GM21423 (cell line): ENCODE data around the gene CYP3A7.
"Not testable (repeated sequence)": the region's sequence is repeated elsewhere in the genome, so short reads cannot be mapped to it uniquely, and the experiment has no call there.

Experiments
- ATAC-seq: cut with Tn5 transposase; IDR thresholded peaks from one replicate; pipeline ENCODE4 v1.9.1; 2021; ENCODE audit warnings: mild to moderate bottlenecking, moderate library complexity; ENCODE audit not compliant: unreplicated experiment

CYP3A7 gene

DNA sequence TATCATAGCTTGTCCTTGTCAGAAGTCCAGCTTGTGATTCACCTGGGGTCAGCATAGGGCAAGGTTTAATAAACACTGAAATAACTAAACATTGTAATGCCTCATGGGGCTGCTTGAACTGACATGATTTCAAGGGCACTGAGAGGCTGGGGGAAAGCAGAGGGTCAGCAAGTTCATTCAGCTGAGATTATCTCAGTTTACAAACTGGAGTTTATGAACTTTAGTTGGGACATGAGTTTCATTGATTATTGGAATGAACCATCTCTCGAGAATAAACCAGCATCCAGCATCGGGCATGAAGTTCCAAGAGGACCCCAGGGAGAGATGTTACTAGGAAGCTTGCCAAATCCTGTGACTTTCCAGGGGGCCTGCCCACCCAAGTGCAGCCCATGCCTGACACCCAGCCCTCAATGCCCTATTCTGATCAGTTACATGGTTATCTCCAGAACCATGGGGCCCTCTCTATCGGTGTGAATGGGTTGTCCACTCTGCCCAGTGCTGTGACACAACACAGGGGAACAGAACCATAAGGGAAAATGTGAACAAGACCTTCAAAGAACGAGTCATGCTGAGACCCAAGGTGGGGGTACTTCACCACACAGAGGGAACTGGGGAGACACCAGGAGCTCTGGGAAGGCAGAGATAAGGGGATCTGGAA lies 7.9 kb upstream of the CYP3A7 start:
- no peak for ATAC-seq

DNA sequence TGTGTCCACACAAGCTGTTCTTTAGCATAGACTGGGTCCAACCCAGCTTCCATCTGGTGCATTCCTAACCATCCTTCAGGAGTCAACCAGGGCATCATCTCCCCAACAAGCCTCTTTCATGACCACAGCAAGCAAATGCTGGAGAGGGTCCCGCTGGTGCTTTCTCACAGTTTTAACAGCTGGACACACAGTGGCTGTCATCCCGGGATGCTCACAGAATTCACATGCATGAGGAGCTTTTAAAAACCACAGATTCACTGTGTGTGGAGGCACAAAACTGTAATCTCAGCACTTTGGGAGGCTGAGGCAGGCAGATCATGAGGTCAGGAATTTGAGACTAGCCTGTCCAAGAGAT lies 6.4 kb upstream of the CYP3A7 start:
- ATAC-seq: no peak

DNA sequence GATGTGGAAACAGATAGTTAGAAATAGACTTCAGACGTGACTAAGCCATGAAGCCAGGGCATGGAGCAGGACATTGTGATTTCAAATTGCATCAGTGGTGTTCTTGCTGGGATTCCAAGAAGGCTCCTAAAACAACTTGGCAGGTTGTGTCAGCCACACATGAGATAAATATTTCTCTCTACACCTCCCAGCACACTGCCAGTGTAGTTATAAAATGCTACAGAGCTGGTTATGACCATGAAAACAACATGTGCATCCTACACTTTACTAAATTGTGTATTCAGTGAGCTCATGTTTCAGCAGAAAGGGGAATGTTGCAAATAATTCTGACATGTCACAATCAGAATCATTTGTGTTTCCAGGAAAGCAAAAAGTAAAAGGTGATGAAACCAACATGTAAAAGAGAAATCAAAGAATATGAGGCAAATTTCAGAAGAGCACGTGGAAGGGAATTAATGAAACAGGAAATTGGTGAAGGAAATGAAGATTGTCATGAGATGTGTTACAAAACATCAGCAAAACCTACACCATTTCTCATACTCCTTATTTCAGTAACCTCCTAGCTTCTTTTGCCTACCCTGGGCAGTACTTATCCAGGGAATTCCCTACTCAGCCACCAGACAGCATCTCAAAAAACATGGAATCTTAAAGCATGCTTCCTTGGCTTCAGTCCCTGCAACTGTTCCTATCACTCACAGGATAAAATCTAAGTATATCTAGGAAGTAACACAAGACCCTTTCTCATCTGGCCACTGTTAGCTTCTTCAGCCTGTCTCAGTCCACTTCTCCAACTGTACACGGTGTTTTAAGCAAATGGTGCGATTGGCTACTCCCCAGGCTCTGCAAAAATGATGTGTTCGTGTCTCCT lies 5.8 kb upstream of the CYP3A7 start:
- ATAC-seq: no peak

DNA sequence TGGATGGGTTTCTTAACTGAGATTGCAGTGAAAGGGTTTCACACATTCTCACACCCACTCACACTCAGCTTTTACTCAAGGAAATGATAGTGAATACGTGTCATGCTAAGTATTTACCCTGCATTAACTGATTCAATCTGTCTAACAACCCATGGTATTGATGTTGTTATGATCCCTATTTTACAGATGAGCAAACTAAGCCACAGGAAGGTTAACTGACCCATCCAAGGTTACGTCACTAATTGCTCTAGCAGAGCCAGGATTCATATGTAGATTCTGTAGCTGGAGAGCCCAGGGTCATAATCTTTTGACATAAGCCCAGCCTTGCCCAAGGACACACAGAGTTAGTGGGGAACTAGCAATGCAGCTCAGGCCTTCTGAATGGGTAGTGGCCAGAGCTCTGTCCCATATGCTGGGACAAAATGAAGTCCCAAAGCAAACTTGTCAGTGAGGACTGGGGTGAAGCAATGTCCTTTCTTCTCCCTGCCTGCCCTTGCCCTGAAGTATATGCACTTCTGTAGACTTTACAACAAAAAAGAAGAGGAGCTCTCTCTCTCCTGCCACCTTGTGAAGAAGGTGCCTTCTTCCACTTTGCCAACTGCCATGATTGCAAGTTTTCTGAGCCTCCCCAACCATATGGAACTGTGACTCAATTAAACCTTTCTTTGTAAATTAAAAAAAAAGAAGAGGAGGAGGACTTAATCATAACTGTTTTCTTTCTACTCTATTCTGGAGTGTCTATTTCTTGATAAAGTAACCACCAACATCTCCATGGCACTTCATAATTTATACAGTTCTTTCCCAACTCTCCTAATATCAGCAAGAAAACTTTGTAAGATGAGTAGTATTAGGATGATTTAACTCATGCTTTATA lies 4.9 kb upstream of the CYP3A7 start:
- ATAC-seq: no peak

DNA sequence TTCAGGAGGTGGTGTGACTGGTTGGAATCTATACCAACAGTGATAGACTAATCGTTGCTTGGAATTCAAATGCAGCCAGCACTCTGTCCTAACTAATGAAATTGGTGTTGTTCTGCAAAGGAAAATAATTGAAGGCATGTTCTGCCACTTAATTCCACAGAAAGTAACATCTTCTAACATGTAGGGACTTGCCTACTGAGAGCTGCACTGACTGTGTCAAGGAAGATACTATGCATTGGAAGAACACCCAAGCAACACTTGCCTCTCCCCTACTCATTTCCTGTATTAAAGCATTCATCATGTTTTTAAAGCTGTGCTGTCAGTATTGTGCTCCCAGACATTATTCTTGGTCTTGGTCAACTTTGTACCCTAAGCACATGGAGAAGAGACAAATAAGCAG lies 2.7 kb upstream of the CYP3A7 start:
- no peak for ATAC-seq

DNA sequence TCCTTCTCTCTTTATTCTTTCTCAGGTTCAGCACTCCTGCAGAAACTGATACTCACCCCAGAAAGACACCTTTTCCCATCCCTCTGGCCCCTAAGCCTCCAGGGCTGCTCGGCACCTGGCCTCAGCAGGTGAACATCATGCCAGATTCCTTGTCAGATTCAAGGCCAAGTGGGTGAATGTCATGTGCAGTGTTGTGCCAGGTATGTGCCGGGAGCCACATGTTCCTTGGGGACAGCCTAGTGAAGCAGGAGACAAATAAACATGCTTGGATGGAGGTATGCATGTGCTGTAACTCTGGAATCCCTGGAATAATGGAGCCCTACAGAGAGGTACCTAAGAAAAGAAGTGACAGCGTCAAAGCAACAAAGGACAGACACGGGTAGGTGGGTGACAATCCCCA lies 1.7 kb upstream of the CYP3A7 start:
- not testable (repeated sequence) for ATAC-seq

DNA sequence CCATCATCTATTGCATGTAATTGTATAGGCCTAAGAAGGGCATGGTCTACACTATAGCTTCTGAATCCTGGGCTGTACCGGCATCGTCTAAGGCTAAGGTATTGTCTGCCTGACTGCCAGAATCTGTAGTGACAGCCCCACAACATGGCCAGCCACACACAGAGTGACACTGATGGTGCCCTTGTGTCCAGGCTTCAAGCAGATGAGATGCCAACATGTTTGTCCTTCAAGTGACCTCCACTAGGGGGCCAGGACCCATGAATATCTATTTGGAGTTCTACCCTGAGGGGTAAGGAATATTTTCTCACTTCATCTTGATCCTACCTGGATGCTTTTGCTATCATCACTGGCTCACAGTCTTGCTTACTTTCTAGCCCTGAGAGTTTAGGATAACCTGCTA lies 1.5 kb downstream of the CYP3A7 start:
- no peak for ATAC-seq

DNA sequence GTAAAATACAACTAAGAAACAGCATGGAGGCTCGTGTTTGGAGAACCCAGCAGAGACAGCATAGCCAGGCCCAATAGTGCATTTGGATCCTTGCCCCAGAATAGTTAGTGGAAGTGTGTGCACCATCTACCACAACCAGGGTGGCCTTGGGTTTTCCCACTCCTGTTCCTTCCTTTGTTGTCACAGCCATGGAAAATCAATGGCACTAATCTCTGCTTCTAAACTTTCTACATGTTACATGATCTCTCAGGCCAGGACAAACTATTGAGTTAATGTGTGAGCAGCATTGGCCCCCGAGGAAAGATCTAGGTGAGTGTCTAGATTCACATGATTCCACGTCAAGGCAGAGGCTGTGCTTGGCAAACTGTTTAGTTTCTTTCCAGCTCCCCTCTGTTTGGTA lies 2.0 kb downstream of the CYP3A7 start:
- ATAC-seq: no peak

DNA sequence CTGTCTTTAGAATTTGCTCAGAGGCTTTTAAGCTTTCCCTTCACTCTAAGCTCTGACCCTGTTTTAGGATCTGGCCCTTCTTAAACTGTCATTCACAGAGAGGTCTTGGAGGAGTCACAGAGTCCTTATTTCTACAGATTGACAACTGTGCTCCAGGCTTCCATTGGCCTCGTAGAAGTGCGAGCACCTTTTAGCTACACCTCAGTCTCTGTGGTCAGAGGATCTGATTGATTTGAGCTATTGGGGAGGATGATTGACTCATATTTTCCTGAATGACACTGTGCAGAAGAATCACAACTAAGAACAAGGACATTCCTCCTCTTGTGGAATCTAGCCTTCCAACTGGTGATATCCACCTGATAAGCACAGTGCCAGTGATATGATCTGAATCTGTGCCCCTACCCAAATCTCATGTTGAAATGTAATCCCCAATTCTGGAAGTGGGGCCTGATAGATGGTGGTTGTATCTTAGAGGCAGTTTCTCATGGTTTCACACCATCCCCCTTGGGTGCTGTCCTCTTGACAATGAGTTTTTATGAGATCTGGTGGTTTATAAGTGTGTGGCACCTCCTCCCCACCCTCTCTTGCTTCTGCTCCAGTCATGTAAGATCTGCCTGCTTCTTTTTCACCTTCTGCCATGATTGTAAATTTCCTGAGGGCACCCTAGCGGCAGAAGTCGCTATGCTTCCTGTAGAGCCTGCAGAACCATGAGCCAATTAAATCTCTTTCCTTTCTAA lies 3.2 kb downstream of the CYP3A7 start:
- no peak for ATAC-seq

DNA sequence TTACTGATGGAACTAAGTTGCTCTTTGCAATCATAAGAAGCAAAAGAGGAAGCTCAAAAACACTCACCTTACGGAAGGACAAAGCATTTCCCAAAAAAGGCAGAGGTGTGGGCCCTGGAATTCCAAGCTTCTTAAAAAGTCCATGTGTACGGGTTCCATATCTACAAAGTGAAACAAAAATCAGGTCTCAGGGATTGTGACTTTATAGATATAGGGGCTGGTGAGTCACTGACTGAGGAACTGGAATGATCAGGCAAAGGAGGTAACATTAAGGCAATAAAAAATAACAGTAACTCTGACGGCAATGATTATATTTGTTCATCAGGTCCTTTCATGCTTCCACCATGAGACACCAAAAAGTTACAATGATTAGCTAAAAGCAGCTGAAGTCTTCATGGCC lies 4.0 kb downstream of the CYP3A7 start:
- no peak for ATAC-seq

DNA sequence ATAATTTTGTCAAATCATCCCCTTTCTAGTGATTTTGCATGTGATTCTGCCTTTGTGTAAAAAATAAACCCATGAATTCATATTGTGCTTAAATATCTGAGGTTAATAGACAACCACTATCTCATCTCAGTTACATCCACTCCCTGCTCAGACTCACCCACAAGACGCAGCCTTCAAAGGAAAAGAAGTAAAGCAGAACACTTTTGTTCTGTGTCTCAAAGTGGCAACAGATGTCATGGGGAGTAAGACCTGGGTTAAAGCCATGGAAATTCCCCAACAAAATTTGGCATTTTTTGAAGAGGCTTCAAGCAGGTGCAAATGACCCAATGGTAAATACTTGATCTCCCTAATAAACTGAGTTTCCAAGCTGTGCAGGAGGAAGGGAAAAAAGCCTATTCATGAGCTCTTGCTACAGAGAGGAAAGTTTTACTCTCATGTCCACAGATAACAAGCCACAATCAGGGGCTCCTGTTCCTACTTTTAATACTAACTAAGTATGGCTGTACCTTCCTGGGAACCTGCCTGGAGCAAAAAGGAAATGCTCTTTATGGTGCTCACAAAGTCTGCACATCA lies 4.7 kb downstream of the CYP3A7 start:
- ATAC-seq: no peak

DNA sequence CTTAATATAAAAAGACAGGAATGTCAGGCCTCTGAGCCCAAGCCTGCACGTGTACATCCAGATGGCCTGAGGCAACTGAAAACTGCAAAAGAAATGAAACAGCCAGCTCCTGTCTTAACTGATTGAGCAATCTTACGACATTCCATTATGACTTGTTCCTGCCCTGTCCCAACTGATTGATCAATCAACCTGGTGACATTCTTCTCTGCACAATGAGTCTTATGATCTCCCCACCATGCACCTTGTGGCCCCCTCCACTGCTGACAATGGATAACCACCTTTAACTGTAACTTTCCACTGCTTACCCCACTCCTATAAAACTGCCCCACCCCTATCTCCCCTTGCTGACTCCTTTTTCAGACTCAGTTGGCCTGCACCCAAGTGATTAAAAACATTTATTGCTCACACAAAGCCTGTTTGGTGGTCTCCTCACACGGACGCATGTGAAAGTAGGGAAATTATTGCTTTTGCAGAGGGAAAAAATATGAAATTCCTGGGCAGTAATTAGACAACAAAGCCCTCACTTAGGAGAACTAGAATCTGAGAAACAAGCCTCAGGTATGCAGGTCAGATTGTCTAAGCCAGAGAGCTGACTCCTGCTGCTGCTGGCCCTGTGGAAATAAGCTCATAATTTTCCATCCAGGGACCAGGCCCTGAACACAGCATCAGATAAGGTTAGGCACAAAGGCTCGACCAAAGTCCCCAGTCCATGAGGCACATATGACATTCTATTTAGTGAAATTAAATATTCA lies 5.3 kb downstream of the CYP3A7 start:
- ATAC-seq: no peak

DNA sequence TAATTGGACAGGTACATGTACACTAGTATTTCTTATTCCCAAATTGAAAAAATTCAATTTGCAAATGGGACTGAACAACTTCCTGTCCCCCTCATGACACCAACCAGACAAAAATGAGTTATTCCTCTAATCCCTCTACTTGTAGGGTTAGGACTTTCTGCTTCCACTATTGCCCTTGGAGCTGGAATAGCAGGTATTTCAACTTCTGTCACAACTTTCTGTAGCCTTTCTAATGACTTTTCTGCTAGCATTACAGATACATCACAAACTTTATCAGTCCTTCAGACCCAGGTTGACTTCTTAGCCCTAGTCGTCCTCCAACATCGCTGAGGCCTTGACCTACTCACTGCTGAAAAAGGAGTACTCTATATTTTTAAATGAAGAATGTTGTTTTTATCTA lies 6.4 kb downstream of the CYP3A7 start:
- no peak for ATAC-seq

DNA sequence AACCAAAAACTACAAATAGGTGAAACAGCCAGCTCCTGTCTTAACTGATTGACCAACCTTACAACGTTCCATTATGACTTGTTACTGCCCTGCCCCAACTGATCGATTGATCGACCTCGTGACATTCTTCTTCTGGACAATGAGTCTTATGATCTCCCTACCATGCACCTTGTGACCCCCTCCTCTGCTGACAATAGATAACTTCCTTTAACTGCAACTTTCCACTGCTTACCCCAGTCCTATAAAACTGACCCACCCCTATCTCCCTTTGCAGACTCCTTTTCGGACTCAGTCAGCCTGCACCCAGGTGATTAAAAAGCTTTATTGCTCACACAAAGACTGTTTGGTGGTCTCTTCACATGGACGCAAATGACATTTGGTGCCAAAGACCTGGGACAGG lies 11.8 kb downstream of the CYP3A7 start:
- ATAC-seq: not testable (repeated sequence)

DNA sequence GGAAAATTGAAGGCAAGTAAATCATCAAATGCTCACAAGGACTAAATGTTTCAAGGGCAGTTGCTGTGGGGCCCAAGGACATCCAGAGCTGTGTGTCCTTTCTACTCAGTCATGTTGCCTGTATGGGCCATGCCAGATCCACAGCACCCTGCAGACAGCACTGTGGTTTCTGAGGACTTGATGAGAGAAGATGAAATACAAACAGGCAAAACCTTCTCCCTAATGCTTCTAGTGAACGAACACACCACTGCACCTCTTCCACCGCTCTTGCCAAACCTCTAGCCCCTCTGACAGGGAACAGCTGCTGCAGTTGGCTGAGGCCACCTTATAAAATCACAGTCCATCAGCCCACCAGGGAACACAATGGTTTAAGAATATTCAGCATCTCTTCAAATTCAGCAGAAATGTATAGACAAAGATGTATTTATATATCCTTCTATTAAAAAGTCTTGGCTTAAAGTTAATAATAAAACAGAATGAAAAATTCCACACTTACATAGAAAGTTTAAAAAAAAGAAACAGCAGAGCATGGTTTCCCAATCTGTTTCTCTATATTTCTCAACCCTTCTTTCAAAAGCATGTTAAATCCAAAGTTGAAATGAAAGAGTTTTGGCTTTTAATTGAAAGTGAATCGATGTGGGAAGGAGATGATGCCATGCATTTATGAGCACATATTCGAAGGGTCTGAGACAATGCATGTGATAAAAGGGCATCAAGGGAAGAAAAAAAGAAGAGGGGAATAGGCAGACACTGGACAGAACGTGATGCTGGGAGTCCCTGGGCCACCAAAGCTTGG lies 14.0 kb downstream of the CYP3A7 start:
- no peak for ATAC-seq

DNA sequence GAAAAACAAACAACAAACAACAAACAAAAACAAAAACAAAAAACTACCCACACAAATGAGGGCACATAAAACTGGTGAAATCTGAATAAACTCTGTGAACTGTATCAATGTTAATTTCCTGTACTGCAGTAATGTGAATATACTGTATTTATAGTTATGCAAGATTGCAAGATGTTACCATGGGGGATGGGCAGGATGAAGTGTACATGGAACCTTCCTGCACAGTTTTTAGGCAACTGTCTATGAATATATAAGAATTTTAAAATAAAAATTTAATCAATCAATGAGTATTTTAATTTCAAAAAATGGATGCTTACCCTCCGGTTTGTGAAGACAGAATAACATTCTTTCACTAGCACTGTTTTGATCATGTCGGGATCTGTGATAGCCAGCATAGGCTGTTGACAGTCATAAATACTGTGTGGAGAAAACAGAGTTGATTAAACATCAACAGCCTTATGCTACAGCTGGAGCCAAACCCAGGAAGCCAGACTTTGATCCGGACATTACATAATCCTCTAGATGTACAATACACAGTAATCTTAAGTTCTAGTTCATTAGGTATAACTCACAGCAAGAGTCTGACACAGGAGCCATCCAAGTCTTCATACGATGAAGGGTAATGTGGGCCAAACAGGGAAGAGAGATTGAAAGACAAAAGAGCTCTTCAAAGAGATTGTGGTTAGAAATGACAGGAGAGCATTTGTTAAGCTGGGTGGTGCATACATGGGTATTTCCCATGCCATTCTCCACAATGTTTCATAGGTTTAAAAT lies 14.8 kb downstream of the CYP3A7 start:
- ATAC-seq: no peak

DNA sequence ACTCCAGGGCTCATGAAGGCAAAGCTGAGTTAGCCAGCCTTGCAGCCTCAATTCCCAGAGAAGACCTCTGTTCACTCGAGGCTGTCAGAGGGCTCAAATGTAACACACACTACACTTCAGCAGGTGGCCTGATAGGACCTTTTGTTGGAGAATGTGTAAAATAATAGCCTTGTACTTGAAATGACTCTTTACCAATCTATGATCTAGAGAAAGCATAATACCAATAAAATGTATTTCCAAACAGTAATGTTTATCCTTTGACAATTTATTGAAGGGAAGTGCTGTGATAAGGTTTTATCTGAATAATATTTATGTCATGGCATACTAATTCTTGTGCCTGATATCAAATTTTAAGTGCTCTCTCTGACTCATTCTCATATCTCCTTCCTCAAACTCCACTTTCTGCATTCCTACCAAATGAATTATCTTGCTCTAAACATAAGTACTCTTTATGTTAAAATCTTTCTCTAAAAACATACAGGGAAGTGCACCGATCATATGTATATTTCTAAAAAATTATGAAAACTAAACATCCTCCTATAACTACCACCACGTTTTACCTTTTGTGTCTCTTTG lies 20.9 kb downstream of the CYP3A7 start:
- no peak for ATAC-seq
